C4-2B (cell line): Measurements from ENCODE around the gene CCL27.

Experiments used
- CTCF ChIP-seq: fragments of 450-650 bp; conservative IDR thresholded peaks from 2 replicates; pipeline ENCODE4 v1.5.1; 2017; ENCODE audit warnings: mild to moderate bottlenecking
- ZFX ChIP-seq: fragments of 450-650 bp; IDR thresholded peaks from 2 replicates; pipeline ENCODE4 v1.6.1; 2017

- TF ChIP-seq CTCF (no peak; the same call in 1 of the 2 replicates), ZFX (no peak; the same call in 1 of the 2 replicates)
Observed at GRCh38 chr9:34647084-34647403, 15.4 kb downstream of the CCL27 start.
